Suprapubic skin (tissue), 3 donors: ENCODE data around the gene SEMA5A.

Experiments
- CTCF ChIP-seq, 2 donors: fragments of 200-600 bp in 1 of 2; fragments of 450-650 bp in 1 of 2; sonication (generic) in 1 of 2; IDR thresholded peaks; one replicate each; pipeline ENCODE4 v1.5.1; 2016 to 2019; ENCODE audit warnings: antibody characterized with exemption in 2 of 2, mild to moderate bottlenecking in 1 of 2, moderate library complexity in 1 of 2
- EP300 ChIP-seq: sonication (generic); formaldehyde crosslinking; IDR thresholded peaks from one replicate; pipeline ENCODE4 v1.6.1; 2017; ENCODE audit warnings: antibody characterized with exemption
- POLR2A ChIP-seq, 2 donors: fragments of 450-650 bp; IDR thresholded peaks; one replicate each; pipeline ENCODE4 v1.6.1; 2017; ENCODE audit warnings: antibody characterized with exemption in 2 of 2, mild to moderate bottlenecking in 2 of 2, moderate library complexity in 2 of 2

GRCh38 chr5:9524941-9525340 is 20.9 kb downstream of the SEMA5A start:
- no peak for TF ChIP-seq POLR2A (IDR thresholded peaks at IDR 0.05)
- no peak for TF ChIP-seq EP300
- no peak for TF ChIP-seq CTCF (IDR thresholded peaks at IDR 0.05)
